Left ventricle myocardium inferior (tissue), 1 donor: ENCODE results near the gene DET1. TPM values are rescaled to one million over a fixed set of nuclear protein-coding genes. Genes with fewer than 3 reads are reported as not detected.

Source experiments
- DNase-seq: peaks from one replicate; pipeline ENCODE4 v3.0.0-alpha.2; 2020
- H3K27ac ChIP-seq: fragments of 200-600 bp; replicated peaks from 2 replicates; pipeline ENCODE4 v1.8.0; 2021
- H3K27me3 ChIP-seq: fragments of 200-600 bp; 2 replicates; pipeline ENCODE4 v1.8.0; 2021; ENCODE audit warnings: low read depth
- H3K36me3 ChIP-seq: fragments of 200-600 bp; 2 replicates; pipeline ENCODE4 v1.8.0; 2021
- H3K4me1 ChIP-seq: fragments of 200-600 bp; 2 replicates; pipeline ENCODE4 v1.8.0; 2021
- H3K4me3 ChIP-seq: fragments of 200-600 bp; 2 replicates; pipeline ENCODE4 v1.8.0; 2021; ENCODE audit warnings: mild to moderate bottlenecking, moderate library complexity
- H3K9me3 ChIP-seq: fragments of 200-600 bp; replicated peaks from 2 replicates; pipeline ENCODE4 v1.8.0; 2021
- intact Hi-C: fragments of 100-400 bp; cut with micrococcal nuclease; formaldehyde crosslinking; loops from one replicate; pipeline ENCODE4 v1.11.0; 2022
- total RNA-seq: library from RNA; stranded (reverse); fragmentation: NEBNext Ultra II Directional; extraction: Animal tissue kit (Norgen Biotek cat#: 25700); gene quantifications from one replicate; pipeline ENCODE4 v1.2.1, GENCODE V29; 2021
- TF ChIP-seq, protein P1 (sequence below): fragments of 200-600 bp; IDR thresholded peaks from 2 replicates; pipeline ENCODE4 v1.8.0; 2021; ENCODE audit warnings: antibody characterized with exemption, mild to moderate bottlenecking, borderline replicate concordance
- donor health status: DM: no; HTN: yes; CAD: no; lungs with severe emphysema.

DET1 gene
- total RNA-seq, 1 donor from 2014 or later = 5.5 TPM

DNA sequence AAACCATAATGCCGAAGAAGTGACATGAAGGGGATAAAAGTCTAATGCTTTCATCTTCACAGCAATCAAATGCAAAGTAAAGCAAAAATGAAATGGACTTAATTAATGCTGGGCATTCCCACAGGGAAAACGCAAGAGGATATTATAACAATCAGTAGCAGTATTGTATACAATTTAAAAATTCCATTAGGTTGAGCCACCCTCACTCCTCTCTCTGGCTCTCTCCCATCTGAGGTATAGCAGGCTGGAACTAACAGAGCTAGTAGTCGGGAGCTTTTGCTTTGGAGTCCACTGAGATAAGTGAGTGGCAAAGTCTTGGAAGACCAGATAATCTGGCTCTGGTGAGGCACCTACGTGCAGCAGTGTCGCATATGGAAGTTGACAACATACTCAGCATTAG, 33.9 kb downstream of the DET1 start:
- H3K4me3 ChIP-seq = no peak overlapping the region
- intact Hi-C loops = no loop called here
- H3K27ac ChIP-seq = no peak overlapping the region
- TF ChIP-seq, protein P1, sequence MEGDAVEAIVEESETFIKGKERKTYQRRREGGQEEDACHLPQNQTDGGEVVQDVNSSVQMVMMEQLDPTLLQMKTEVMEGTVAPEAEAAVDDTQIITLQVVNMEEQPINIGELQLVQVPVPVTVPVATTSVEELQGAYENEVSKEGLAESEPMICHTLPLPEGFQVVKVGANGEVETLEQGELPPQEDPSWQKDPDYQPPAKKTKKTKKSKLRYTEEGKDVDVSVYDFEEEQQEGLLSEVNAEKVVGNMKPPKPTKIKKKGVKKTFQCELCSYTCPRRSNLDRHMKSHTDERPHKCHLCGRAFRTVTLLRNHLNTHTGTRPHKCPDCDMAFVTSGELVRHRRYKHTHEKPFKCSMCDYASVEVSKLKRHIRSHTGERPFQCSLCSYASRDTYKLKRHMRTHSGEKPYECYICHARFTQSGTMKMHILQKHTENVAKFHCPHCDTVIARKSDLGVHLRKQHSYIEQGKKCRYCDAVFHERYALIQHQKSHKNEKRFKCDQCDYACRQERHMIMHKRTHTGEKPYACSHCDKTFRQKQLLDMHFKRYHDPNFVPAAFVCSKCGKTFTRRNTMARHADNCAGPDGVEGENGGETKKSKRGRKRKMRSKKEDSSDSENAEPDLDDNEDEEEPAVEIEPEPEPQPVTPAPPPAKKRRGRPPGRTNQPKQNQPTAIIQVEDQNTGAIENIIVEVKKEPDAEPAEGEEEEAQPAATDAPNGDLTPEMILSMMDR = no peak
- H3K36me3 ChIP-seq = peaks cover 69% of the 10 kb centered on the region
- no peak for DNase-seq
- H3K9me3 ChIP-seq = no peaks in the 10 kb centered on the region
- H3K4me1 ChIP-seq = no peaks in the 10 kb centered on the region
- no peaks in the 10 kb centered on the region for H3K27me3 ChIP-seq

DNA sequence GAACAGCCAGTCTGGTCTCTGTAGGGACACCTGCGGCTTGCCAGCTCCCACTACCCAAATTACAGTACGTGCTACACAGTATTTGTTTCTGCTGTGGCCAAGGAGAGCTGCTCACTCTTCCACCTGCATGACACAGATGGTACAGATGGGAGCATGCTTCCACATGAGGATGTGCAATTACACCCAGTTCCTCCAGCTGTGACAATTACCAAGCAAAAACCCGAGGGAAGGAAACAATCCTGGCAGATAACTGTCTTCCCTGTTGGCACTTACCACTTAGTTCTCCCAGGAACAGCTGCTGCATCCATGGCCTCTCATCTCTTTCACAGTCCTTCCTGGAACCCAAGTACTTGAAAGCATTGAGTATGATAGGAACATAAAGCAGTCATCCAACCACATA, 34.4 kb downstream of the DET1 start:
- Histone ChIP-seq H3K27ac (no peak overlapping the region), H3K9me3 (no peaks in the 10 kb centered on the region), H3K4me3 (no peak overlapping the region), H3K4me1 (no peaks in the 10 kb centered on the region), H3K27me3 (no peaks in the 10 kb centered on the region), H3K36me3 (peaks cover 72% of the 10 kb centered on the region)
- intact Hi-C loops = no loop called here
- TF ChIP-seq, protein P1 = no peak
- no peak for DNase-seq

- DNase-seq = no peak
- Histone ChIP-seq H3K36me3 (peaks cover 66% of the 10 kb centered on the region), H3K4me1 (peaks cover 8% of the 10 kb centered on the region), H3K9me3 (no peaks in the 10 kb centered on the region), H3K4me3 (no peak overlapping the region), H3K27me3 (no peaks in the 10 kb centered on the region), H3K27ac (no peak overlapping the region)
- TF ChIP-seq, protein P1 = no peak
- intact Hi-C loops = no loop called here
These were observed 35.3 kb downstream of the DET1 start for GRCh38 chr15:88511161-88511560.

DNA sequence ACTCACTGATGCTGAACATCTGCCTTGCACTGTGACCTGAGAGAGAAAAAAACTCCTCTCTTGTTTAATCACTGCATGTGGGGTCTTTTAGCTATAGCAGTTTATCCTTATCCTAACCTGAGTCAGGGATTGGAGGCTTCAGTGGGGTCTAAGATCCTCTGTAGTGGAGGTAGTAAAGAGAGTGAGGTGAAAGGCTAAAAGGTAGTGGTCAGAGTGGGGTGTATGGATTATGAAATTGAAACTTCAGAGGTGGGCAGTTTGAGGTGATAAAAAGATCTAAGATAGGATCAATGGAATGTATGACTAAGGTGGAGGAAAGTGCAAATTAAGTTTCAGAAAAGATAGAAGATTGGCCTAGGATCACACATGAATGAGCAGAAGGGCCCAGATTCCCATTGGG, 36.5 kb downstream of the DET1 start:
- H3K36me3 ChIP-seq = peaks cover 72% of the 10 kb centered on the region
- TF ChIP-seq, protein P1 = no peak

GRCh38 chr15:88509321-88509720, 37.2 kb downstream of the DET1 start:
- Histone ChIP-seq H3K27ac (no peak overlapping the region), H3K9me3 (no peaks in the 10 kb centered on the region), H3K4me3 (no peak overlapping the region), H3K4me1 (peaks cover 8% of the 10 kb centered on the region), H3K27me3 (no peaks in the 10 kb centered on the region), H3K36me3 (peaks cover 71% of the 10 kb centered on the region)
- no peak for DNase-seq
- intact Hi-C loops = no loop called here
- TF ChIP-seq, protein P1 = no peak

More for the DNA sequence above, 36.5 kb downstream of the DET1 start:
- no peak for DNase-seq
- intact Hi-C loops = no loop called here
- H3K27ac ChIP-seq = no peak overlapping the region
- no peak overlapping the region for H3K4me3 ChIP-seq
- no peaks in the 10 kb centered on the region for H3K27me3 ChIP-seq
- H3K4me1 ChIP-seq = peaks cover 8% of the 10 kb centered on the region
- H3K9me3 ChIP-seq = no peaks in the 10 kb centered on the region

GRCh38 chr15:88506628-88507027, 39.9 kb downstream of the DET1 start:
- H3K4me3 ChIP-seq = no peak overlapping the region
- DNase-seq = no peak
- H3K36me3 ChIP-seq = peaks cover 74% of the 10 kb centered on the region
- TF ChIP-seq, protein P1 = no peak
- H3K27ac ChIP-seq = peak overlapping the region; percentile 17
- H3K4me1 ChIP-seq = peaks cover 8% of the 10 kb centered on the region
- intact Hi-C loops = no loop called here
- H3K9me3 ChIP-seq = no peaks in the 10 kb centered on the region
- no peaks in the 10 kb centered on the region for H3K27me3 ChIP-seq
